RWPE2 (cell line): ENCODE results near the gene SPON1.

ENCODE experiments used
- ATAC-seq: fragments of 200-7000 bp; cut with Tn5 transposase; 3 replicates; pipeline ENCODE4 v1.9.1; 2021; ENCODE audit warnings: low read depth
- DNase-seq: peaks from one replicate; pipeline ENCODE4 v3.0.0-alpha.2; 2020; ENCODE audit warnings: low spot score
- H3K27ac ChIP-seq: fragments of 450-650 bp; 2 replicates; pipeline ENCODE4 v1.5.1; 2017; ENCODE audit warnings: mild to moderate bottlenecking; ENCODE audit not compliant: poor library complexity, severe bottlenecking
- H3K27me3 ChIP-seq: fragments of 250-450 bp; sonication (Bioruptor Pico); 2 replicates; pipeline ENCODE4 v1.5.1; 2021; ENCODE audit warnings: mild to moderate bottlenecking, moderate library complexity; ENCODE audit not compliant: insufficient read depth, poor library complexity, severe bottlenecking
- H3K36me3 ChIP-seq: fragments of 250-450 bp; sonication (Bioruptor Pico); 2 replicates; pipeline ENCODE4 v1.5.1; 2020; ENCODE audit warnings: low read depth, mild to moderate bottlenecking, moderate library complexity
- H3K4me1 ChIP-seq: fragments of 250-450 bp; sonication (Bioruptor Pico); 2 replicates; pipeline ENCODE4 v1.5.1; 2021; ENCODE audit warnings: mild to moderate bottlenecking, moderate library complexity; ENCODE audit not compliant: insufficient read depth, poor library complexity, severe bottlenecking
- H3K4me3 ChIP-seq: fragments of 250-450 bp; sonication (Bioruptor Pico); 2 replicates; pipeline ENCODE4 v1.5.1; 2021; ENCODE audit warnings: mild to moderate bottlenecking, moderate library complexity; ENCODE audit not compliant: severe bottlenecking
- H3K9me3 ChIP-seq: fragments of 250-450 bp; sonication (Bioruptor Pico); 2 replicates; pipeline ENCODE4 v1.5.1; 2021; ENCODE audit warnings: mild to moderate bottlenecking, moderate library complexity; ENCODE audit not compliant: severe bottlenecking
- TF ChIP-seq, protein P1 (sequence below): fragments of 450-650 bp; IDR thresholded peaks from one replicate; pipeline ENCODE4 v1.5.1; 2017; ENCODE audit warnings: mild to moderate bottlenecking, moderate library complexity; ENCODE audit not compliant: poor library complexity, severe bottlenecking

Gene SPON1

DNA sequence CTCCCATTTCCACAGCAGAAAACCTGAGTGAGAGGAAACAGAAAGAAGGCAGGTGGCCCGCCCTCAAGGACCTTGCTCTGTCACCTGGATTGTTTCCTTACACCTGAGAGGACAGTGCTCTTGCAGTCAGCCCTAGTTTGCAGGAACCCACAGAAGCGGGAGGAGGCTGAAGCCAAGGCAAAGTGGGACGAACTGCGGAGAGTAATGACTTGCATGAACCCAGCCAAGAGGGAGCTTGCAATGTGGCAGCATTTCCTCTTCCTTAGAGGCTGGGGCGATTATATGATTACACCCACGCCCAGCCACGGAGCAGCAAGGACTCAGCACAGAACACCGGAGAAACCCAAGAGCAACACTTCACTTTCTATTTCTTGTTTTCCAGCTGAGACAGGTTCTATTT is 102.6 kb downstream of the SPON1 start:
- ATAC-seq (no peak), DNase-seq (no peak)
- Histone ChIP-seq H3K27ac (no peak overlapping the region), H3K4me1 (no peaks in the 10 kb centered on the region), H3K9me3 (no peaks in the 10 kb centered on the region), H3K4me3 (no peak overlapping the region), H3K36me3 (no peaks in the 10 kb centered on the region), H3K27me3 (no peaks in the 10 kb centered on the region)
- TF ChIP-seq, protein P1, sequence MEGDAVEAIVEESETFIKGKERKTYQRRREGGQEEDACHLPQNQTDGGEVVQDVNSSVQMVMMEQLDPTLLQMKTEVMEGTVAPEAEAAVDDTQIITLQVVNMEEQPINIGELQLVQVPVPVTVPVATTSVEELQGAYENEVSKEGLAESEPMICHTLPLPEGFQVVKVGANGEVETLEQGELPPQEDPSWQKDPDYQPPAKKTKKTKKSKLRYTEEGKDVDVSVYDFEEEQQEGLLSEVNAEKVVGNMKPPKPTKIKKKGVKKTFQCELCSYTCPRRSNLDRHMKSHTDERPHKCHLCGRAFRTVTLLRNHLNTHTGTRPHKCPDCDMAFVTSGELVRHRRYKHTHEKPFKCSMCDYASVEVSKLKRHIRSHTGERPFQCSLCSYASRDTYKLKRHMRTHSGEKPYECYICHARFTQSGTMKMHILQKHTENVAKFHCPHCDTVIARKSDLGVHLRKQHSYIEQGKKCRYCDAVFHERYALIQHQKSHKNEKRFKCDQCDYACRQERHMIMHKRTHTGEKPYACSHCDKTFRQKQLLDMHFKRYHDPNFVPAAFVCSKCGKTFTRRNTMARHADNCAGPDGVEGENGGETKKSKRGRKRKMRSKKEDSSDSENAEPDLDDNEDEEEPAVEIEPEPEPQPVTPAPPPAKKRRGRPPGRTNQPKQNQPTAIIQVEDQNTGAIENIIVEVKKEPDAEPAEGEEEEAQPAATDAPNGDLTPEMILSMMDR: no peak

DNA sequence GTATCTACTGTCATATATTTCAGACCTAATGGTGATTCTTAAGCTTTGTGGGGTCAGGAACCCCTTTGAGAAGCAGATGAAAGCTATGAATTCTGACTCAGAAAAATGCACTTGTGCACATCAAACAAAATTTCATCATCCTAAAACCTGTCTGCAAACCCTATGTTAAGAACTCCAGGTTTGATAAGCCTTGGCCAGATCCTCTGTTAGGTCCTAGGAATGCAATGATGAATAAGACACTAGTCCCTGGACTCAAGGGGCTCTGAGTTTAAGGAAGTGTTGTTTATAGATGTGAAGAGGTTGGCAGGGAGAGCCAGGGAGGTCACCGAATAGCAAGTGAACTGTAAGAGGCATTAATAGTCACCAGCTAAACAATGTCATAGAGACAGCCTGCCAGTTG is 103.2 kb downstream of the SPON1 start:
- Histone ChIP-seq H3K27me3 (no peaks in the 10 kb centered on the region), H3K4me3 (no peak overlapping the region), H3K4me1 (no peaks in the 10 kb centered on the region), H3K9me3 (no peaks in the 10 kb centered on the region), H3K27ac (no peak overlapping the region), H3K36me3 (no peaks in the 10 kb centered on the region)
- TF ChIP-seq, protein P1: no peak
- ATAC-seq (no peak), DNase-seq (no peak)

- Histone ChIP-seq H3K4me1 (no peaks in the 10 kb centered on the region), H3K27ac (no peak overlapping the region), H3K27me3 (no peaks in the 10 kb centered on the region), H3K9me3 (no peaks in the 10 kb centered on the region), H3K4me3 (no peak overlapping the region), H3K36me3 (no peaks in the 10 kb centered on the region)
- DNase-seq (no peak), ATAC-seq (no peak)
- TF ChIP-seq, protein P1: no peak
These were observed 105.2 kb downstream of the SPON1 start for GRCh38 chr11:14067686-14068085.

DNA sequence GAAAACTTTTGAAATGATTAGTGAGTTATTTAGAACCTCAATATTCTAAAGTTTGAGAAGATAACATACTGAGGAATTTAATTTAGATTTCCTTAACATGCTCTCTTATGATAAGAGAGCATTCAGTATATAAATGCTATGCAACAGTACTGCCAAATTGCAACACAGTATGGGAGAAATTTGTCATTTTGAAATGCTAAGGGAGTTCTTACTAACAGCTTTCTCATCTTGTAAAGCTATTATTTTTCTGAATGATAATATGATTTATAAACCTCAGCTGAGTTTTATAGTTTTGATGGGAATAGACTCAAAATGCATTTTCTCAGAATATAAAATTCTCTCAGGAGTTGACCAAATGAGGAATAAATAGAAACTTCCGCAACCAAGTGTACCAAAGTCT is 108.4 kb downstream of the SPON1 start:
- DNase-seq (no peak), ATAC-seq (no peak)
- no peak overlapping the region for H3K27ac ChIP-seq
- H3K36me3 ChIP-seq: no peaks in the 10 kb centered on the region
- no peaks in the 10 kb centered on the region for H3K27me3 ChIP-seq
- no peaks in the 10 kb centered on the region for H3K9me3 ChIP-seq
- TF ChIP-seq, protein P1: no peak
- H3K4me3 ChIP-seq: no peak overlapping the region
- H3K4me1 ChIP-seq: no peaks in the 10 kb centered on the region

GRCh38 chr11:14073849-14074476 is 111.4 kb downstream of the SPON1 start:
- H3K27ac ChIP-seq: no peak overlapping the region
- TF ChIP-seq, protein P1: no peak
- DNase-seq (no peak), ATAC-seq (no peak)
- no peaks in the 10 kb centered on the region for H3K9me3 ChIP-seq
- H3K36me3 ChIP-seq: no peaks in the 10 kb centered on the region
- H3K4me1 ChIP-seq: no peaks in the 10 kb centered on the region
- no peaks in the 10 kb centered on the region for H3K27me3 ChIP-seq
- H3K4me3 ChIP-seq: no peak overlapping the region
